Daoy (cell line): ENCODE measurements around the gene EID1. TPM values are rescaled to one million over a fixed set of nuclear protein-coding genes. Genes with fewer than 3 reads are reported as not detected.
"Not testable (repeated sequence)": the region's sequence is repeated elsewhere in the genome, so short reads cannot be mapped to it uniquely, and the experiment has no call there.

ENCODE experiments used
- DNase-seq: peaks from one replicate; pipeline ENCODE4 v3.0.0-alpha.2; 2015; ENCODE audit warnings: low read depth
- total RNA-seq: library from RNA; depleted of rRNA; stranded (reverse); fragments of >200 nt; shearing (Covaris generic); gene quantifications from 2 replicates; pipeline ENCODE4 v1.2.3, GENCODE V29; 2014; rRNA removed

EID1 gene
- total RNA-seq, 1 experiment from 2014 or later: 197 TPM

DNA sequence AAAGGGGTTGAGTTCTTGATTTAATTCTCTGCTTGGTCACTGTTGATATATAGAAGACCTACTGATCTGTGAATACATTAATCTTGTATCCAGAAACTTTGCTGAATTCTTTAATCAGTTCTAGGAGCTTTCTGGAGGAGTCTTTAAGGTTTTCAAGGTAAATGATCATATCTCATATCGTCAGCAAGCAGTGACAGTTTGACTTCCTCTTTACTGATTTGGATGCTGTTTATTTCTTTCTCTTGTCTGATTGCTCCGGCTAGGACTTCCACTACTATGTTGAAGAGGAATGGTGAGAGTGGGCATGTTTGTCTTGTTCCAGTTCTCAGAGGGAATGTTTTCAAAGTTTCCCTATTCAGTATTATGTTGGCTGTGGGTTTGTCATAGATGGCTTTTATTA is 31.4 kb downstream of the EID1 start:
- DNase-seq: not testable (repeated sequence)

DNA sequence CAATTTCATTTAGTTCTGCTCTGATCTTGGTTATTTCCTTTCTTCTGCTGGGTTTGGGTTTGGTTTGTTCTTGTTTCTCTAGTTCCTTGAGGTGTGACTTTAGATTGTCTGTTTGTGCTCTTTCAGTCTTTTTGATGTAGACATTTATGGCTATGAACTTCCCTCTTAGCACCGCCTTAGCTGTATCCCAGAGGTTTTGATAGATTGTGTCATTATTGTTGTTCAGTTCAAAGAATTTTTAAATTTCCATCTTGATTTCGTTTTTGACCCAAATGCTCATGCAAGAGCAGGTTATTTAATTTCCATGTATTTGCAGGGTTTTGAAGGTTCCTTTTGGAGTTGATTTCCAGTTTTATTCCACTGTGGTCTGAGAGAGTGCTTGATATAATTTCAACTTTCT is 32.6 kb downstream of the EID1 start:
- DNase-seq: not testable (repeated sequence)

GRCh38 chr15:48913141-48913540 is 35.2 kb downstream of the EID1 start:
- DNase-seq: peak; percentile 40

DNA sequence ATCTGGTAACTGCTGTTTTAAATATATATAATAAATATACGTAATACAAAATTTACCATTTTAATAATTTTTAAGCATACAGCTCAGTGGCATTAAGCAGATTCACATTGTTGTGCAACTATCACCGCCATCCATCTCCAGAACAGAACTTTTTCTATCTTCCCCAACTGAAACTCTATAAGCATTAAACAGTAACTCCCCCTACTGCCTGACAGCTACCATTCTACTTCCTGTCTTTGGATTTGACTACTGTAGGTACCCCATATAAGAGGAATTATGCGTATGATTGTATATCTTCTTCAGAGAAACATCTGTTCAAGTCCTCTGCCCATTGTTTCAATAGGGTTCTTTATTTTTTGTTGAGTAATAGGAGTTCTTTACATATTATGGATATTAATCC is 36.8 kb downstream of the EID1 start:
- no peak for DNase-seq

- no peak for DNase-seq
Observed at GRCh38 chr15:48915861-48916260, 37.9 kb downstream of the EID1 start.

DNA sequence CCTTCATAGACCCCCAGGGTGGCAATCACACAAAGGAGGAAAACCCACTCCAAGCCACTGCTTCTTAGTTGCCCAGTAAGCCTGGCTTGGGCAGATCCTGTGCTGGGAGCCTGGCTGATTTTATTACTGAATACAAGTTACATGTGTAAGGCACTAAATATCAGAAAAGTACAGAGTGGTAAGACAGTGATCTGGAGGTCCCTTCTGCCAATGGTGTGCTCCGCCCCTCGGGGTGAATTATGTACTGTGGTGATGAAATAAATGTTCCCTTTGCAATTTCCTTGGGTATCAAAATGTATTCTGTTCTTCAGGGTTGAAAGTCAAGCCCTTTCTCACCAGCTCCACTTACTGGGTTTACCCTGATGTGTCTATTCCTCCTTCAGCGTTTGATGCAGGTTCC is 38.8 kb downstream of the EID1 start:
- DNase-seq: no peak

- no peak for DNase-seq
Observed at GRCh38 chr15:48922046-48922445, 44.1 kb downstream of the EID1 start.

- DNase-seq: no peak
Observed at GRCh38 chr15:48924528-48925393, 46.8 kb downstream of the EID1 start.

DNA sequence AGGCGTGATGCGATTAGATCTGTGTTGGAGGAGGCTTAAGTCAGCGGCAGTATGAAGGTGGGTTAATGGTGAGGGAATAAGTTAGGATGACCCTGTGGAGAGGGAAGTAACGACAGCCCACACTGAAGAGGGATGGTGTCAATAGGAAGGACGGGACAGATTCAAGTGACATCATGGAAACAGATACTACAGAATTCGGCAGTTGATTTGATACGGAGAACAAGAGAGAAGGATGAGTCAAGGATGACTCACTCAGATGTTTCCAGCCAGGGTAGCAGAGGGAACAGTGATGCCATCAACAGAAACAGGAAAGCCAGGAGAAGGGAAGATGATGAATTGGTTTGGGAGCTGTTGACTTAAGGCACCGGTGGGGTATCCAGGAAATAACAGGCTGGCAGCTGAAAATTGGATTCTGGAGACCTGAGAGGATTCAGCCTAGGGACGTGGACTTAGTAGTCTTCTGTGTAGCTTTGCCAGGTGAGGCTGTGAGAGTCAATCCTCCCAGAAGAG is 47.8 kb downstream of the EID1 start:
- DNase-seq: peak; percentile 89

- peak; percentile 42 for DNase-seq
Observed at GRCh38 chr15:48928877-48929538, 51.1 kb downstream of the EID1 start.

DNA sequence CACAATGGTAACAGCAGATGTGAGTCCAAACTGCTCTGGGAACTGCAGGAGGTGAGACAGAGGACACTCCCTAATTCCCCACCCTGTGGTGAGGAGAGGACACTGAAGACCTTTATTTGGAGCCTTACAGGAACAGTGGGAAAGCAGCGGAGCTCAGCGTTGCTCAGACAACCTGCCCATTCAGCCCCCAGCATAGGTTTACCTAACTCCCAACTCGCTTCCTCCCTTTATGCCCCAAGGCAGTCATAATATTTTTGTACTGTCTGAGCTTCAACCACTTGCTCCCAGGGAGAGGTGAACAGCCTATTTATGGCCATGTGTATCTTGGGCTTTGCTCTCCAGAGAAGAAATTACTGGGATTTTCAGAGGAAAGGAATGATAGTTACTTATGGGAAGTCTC is 51.7 kb downstream of the EID1 start:
- DNase-seq: peak; percentile 41

Other genes with a start within 250 kb of the EID1 start
- 73.7 and 80.0 TPM in 2 replicates for gene FBN1, start 232.4 kb upstream of the EID1 start, total RNA-seq
- 15.4 and 22.9 TPM in 2 replicates for gene CEP152, start 67.1 kb upstream of the EID1 start, total RNA-seq
- 0.24 and 1.3 TPM in 2 replicates for gene SHC4, start 85.8 kb downstream of the EID1 start, total RNA-seq
- gene SECISBP2L, start 168.3 kb downstream of the EID1 start, total RNA-seq: 8.6 and 10.9 TPM in 2 replicates